Activated naive CD4-positive, alpha-beta T cell treated with anti-CD3 and anti-CD28 coated beads, Interleukin-2, amount 50 U/mL, for 72 hours (primary cell): ENCODE data around the gene FAM186B. TPM values are rescaled to one million over a fixed set of nuclear protein-coding genes. Genes with fewer than 3 reads are reported as not detected.

Experiments used
- ATAC-seq, 2 donors: fragments of 150-1000 bp; cut with Tn5 transposase; 2 replicates each; pipeline ENCODE4 v1.10.0; 2021; ENCODE audit warnings: mild to moderate bottlenecking in 2 of 2, moderate library complexity in 2 of 2
- DNase-seq, 2 donors: peaks; one replicate each; pipeline ENCODE4 v3.0.0; 2021 to 2022; ENCODE audit warnings: low spot score in 2 of 2
- H3K27ac Mint-ChIP-seq, 2 donors: one replicate each; pipeline ENCODE4 v1.8.0; 2022; ENCODE audit warnings: mild to moderate bottlenecking in 2 of 2, mixed read lengths in 2 of 2
- H3K36me3 Mint-ChIP-seq, 2 donors: one replicate each; pipeline ENCODE4 v1.8.0; 2022; ENCODE audit warnings: mixed read lengths in 2 of 2
- H3K9me3 Mint-ChIP-seq, 2 donors: one replicate each; pipeline ENCODE4 v1.8.0; 2022; ENCODE audit warnings: mixed read lengths in 2 of 2
- total RNA-seq, 2 donors: library from RNA; stranded (reverse); gene quantifications; one replicate each; pipeline ENCODE4 v1.2.3, GENCODE V29; 2022

Gene FAM186B
- total RNA-seq, 2 donors from 2014 or later: 0.16 to 0.18 TPM

GRCh38 chr12:49587174-49587908 lies 18.1 kb downstream of the FAM186B start:
- ATAC-seq: no peak
- peaks cover 0 to 21% of the 10 kb centered on the region in 2 donors for H3K36me3 Mint-ChIP-seq
- no peak for DNase-seq
- no peak overlapping the region for H3K27ac Mint-ChIP-seq
- H3K9me3 Mint-ChIP-seq: peaks cover 4 to 5% of the 10 kb centered on the region in 2 donors

- no peak for ATAC-seq
- H3K27ac Mint-ChIP-seq: peak overlapping the region in 1 of 2 donors; percentile 70
These were observed 19.7 kb downstream of the FAM186B start for GRCh38 chr12:49585477-49586459.

GRCh38 chr12:49584591-49584990 lies 20.8 kb downstream of the FAM186B start:
- Mint-ChIP-seq H3K36me3 (peaks cover 0 to 9% of the 10 kb centered on the region in 2 donors), H3K27ac (no peak overlapping the region), H3K9me3 (no peaks in the 10 kb centered on the region)
- DNase-seq (no peak), ATAC-seq (no peak)

More at GRCh38 chr12:49585477-49586459, 19.7 kb downstream of the FAM186B start:
- Mint-ChIP-seq H3K9me3 (peaks cover 4 to 5% of the 10 kb centered on the region in 2 donors), H3K36me3 (peaks cover 0 to 19% of the 10 kb centered on the region in 2 donors)
- no peak for DNase-seq

DNA sequence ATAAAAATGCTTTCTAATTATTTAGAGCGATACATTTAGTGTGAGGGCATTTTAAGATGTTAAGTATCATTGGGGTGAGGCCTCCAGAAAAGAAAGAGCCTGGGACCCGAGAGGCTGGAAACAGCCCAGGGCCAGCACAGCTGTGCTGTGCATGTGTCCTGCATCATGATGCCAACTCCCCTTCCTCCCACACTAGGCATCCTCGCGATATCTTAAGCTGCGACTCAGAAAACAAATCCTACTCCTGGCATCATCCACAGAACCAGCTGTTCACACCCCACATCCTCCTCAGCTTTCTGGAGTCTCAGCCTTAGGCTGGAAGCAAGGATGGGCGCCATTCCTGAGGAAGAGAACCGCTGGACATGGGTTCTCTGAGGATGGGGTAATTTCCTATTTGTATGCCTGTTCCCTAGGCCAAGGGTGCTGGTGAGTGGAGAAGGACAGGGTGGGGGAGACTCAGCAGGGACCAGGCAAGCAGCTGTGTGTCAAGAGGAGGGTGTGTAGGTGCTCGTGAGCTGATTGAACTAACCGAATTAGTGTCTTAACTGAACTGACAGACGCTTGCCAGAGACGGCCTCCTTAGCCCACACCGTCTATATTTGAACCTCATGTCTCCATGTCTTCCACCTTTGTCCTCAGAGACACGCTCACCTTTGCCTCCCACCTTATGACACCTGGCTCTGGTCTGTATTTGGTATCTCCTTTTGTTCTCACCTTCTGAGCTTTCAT lies 21.9 kb downstream of the FAM186B start:
- no peak overlapping the region for H3K27ac Mint-ChIP-seq
- peaks cover 0 to 9% of the 10 kb centered on the region in 2 donors for H3K36me3 Mint-ChIP-seq
- DNase-seq (no peak), ATAC-seq (no peak)
- H3K9me3 Mint-ChIP-seq: no peaks in the 10 kb centered on the region

- DNase-seq: no peak
- no peak for ATAC-seq
- no peak overlapping the region for H3K27ac Mint-ChIP-seq
- no peaks in the 10 kb centered on the region for H3K9me3 Mint-ChIP-seq
- peaks cover 0 to 9% of the 10 kb centered on the region in 2 donors for H3K36me3 Mint-ChIP-seq
These were observed 22.6 kb downstream of the FAM186B start for GRCh38 chr12:49582850-49583249.

GRCh38 chr12:49582201-49582600 lies 23.2 kb downstream of the FAM186B start:
- peaks cover 0 to 9% of the 10 kb centered on the region in 2 donors for H3K36me3 Mint-ChIP-seq
- ATAC-seq (no peak), DNase-seq (no peak)
- no peaks in the 10 kb centered on the region for H3K9me3 Mint-ChIP-seq
- no peak overlapping the region for H3K27ac Mint-ChIP-seq

DNA sequence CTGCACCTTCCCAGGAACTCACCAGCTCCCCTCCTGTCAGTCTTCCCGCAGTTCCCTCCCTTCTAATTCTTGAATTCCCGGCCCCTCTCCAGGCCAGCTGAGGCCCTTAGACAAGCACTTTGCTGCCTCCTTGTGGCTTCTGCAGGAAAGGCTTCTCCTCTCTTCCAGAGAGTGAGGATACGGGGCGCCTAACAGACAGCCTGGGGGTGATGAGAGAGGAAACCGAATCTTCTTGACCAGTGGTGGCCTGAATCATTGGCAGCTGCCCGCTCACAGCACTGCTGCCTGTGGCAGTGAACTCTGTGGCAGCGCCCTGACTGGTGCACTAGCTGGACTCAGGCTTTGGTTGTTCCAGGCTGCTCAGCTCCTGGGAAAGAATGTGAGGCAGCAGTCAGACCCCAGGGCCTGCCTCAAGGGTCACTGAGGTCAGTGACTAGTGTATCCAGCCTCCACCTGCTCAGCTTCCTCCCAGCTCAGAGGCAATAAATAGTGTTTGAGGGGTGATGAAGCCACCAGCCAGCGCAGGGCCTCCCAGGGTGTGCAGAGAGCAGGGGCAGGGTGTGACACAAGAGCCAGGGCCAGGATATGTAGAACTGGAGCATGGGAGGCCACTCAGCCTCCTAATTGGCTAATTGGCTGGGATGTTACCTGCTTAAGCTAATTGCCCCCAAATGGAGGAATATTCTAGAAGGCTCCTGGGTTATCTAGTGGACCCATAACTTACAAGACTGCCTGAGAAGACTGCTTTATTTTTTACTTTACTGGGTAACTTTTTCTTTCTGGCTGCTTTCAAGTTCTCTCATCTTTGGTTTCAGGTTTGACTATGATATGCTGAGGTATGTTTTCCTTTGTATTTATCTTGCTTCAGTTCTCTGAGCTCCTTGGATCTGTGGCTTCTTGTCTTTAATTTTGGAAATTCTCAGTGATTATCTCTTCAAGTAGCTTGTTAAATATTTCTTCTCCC lies 24.6 kb downstream of the FAM186B start:
- DNase-seq (peak; percentile 47 to 61), ATAC-seq (peak; percentile 81 to 82)
- Mint-ChIP-seq H3K36me3 (peaks cover 0 to 9% of the 10 kb centered on the region in 2 donors), H3K9me3 (no peaks in the 10 kb centered on the region), H3K27ac (no peak overlapping the region)

DNA sequence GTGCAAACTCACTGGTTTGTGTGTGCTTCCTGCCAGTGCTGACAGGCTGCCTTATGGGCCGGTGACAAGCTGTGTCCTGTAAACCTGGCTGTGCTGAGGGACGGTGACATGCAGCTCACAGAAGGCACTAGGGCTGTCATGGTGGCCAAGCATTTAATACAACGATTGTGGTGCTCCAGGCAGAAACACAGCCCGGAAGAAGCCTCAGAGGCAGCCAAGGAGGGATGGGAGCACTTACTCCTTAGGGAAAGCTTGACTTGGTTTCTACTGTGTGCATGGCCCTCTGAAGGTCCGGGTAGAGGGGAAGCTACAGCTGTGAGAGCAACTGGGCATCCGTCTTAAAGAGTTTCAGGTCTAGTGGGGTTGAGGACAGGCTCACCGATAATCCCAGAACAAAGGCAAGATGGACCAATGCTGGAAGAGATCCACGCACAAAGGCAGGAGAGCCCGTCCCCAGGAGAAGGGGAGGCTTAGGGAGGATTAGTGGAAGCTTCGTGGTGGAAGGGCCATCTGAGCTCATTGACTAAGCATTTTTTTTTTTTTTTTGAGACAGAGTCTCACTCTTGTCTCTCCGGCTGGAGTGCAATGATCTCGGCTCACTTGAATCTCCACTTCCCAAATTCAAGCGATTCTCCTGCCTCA lies 26.8 kb downstream of the FAM186B start:
- no peak for ATAC-seq
- H3K36me3 Mint-ChIP-seq: peaks cover 0 to 9% of the 10 kb centered on the region in 2 donors
- peak in 1 of 2 donors; percentile 42 for DNase-seq
- H3K27ac Mint-ChIP-seq: no peak overlapping the region
- H3K9me3 Mint-ChIP-seq: no peaks in the 10 kb centered on the region

DNA sequence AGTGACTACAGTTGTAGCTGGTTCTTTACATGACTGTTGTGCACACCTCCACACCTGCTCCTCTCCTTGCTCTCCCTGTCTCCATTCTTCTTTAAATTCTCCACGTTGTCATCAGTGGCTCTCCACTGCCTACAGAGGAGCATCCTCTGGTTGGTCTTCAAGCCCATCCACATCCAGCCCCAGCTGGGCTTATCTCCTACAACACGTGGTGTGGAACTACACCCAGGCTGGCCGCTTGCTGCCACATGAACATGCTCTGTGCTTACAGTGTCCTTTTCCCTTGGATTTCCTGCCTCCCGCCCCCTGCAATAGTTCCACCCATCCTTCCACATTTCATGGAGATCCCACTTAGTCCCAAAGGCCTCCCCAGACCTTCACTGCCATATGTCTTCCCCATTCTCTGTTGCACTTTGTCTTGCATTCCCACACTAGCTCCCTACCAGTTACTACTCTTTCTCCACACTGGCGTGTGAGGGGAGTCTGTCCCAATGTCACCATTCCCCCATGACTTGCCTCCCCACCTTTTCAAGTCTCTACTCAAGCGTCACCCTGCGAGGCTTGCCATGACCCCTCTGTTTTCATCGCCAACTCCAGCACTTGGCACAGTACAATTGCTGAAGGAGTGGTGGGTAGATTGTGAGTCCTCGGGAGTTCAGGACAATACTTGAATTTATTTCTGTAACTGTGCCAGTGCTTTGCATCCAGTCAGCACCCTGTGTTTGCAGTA lies 27.7 kb downstream of the FAM186B start:
- DNase-seq (peak in 1 of 2 donors; percentile 20), ATAC-seq (no peak)
- Mint-ChIP-seq H3K9me3 (no peaks in the 10 kb centered on the region), H3K36me3 (peaks cover 0 to 8% of the 10 kb centered on the region in 2 donors), H3K27ac (no peak overlapping the region)

- DNase-seq (no peak), ATAC-seq (peak; percentile 23 to 38)
- peak overlapping the region; percentile 96 to 100 for H3K27ac Mint-ChIP-seq
- peaks cover 16 to 17% of the 10 kb centered on the region in 2 donors for H3K36me3 Mint-ChIP-seq
- H3K9me3 Mint-ChIP-seq: no peaks in the 10 kb centered on the region
These were observed 36.8 kb downstream of the FAM186B start for GRCh38 chr12:49568442-49569162.

DNA sequence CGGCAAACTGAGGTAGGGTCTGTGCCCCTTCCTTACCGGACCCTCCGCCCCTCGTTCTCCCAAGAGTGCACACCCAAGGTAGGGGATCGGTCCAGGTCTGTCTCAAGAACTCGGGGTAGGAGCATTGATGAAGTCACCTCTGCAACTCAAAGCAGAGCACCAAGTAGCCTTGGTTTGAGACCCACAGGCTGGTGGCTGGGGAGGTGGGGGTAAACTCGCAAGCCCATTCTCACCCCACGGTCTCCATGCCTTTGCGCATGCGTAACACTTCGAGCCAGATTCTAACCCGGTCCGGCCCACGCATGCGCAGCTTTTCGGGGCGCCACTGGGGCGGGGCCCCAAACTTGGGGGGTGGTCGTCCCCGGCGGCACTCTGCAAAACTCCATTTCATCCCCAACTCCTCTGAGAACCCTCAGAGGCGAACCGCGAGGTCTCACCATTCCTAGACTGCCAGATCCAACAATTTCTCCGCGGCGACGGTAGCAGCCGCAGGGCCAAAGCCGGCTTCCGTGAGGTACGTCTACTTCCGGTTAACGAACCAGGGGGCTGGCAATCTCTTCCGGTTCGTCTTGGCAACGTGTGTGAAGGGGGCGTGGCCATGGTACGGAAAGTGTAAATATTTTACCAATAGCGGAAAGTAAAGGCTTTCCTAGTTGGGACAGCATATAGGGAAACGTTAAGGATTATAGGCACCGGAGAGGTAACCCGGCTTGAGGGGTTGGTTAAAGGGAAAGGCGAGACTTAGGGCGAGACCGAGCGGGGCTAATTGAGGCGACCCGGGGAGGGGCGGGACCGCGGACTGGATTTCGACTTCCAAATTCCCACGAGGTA lies 37.6 kb downstream of the FAM186B start, which contains the start of gene MCRS1:
MCRS1 (minus strand) TSS at position 532 of the 831 bp plus-strand sequence. CDS start 1,411 bp downstream, outside the sequence.
- H3K36me3 Mint-ChIP-seq: peaks cover 16 to 17% of the 10 kb centered on the region in 2 donors
- peak within 1 kb of the TSS; percentile 96 to 100 for H3K27ac Mint-ChIP-seq
- peak; percentile 94 to 95 for ATAC-seq
- DNase-seq: peak; percentile 90
- H3K9me3 Mint-ChIP-seq: no peaks in the 10 kb centered on the region

- ATAC-seq (peak; percentile 7 to 17), DNase-seq (no peak)
- no peaks in the 10 kb centered on the region for H3K9me3 Mint-ChIP-seq
- peak overlapping the region; percentile 96 to 100 for H3K27ac Mint-ChIP-seq
- H3K36me3 Mint-ChIP-seq: peaks cover 16 to 17% of the 10 kb centered on the region in 2 donors
These were observed 38.2 kb downstream of the FAM186B start for GRCh38 chr12:49567302-49567610.

- ATAC-seq (no peak), DNase-seq (no peak)
- Mint-ChIP-seq H3K27ac (no peak overlapping the region), H3K36me3 (peaks cover 16 to 17% of the 10 kb centered on the region in 2 donors), H3K9me3 (no peaks in the 10 kb centered on the region)
These were observed 39.1 kb downstream of the FAM186B start for GRCh38 chr12:49566361-49566760.
